Right renal cortex interstitium (tissue), 3 donors: ENCODE data around the gene C19orf25. TPM values are rescaled to one million over a fixed set of nuclear protein-coding genes. Genes with fewer than 3 reads are reported as not detected.

Experiments
- DNase-seq, 3 donors: peaks; one replicate each; pipeline ENCODE4 v3.0.0-alpha.2; 2013; ENCODE audit warnings: low read depth in 3 of 3, low spot score in 2 of 3
- polyA plus RNA-seq, 3 donors: library from polyadenylated mRNA; unstranded; fragments of 120-200 nt; gene quantifications; one replicate each; pipeline ENCODE4 v1.2.1, GENCODE V29; 2013; ENCODE audit not compliant: insufficient read length in 3 of 3

The C19orf25 gene
- polyA plus RNA-seq, 3 donors = 17.4 to 21.2 (median 18.5) TPM

GRCh38 chr19:1496714-1497577, 17.9 kb upstream of the C19orf25 start:
- DNase-seq = no peak

GRCh38 chr19:1495799-1496713, 17.0 kb upstream of the C19orf25 start:
- DNase-seq = no peak

- no peak for DNase-seq
Measured at GRCh38 chr19:1495051-1495798, 16.2 kb upstream of the C19orf25 start.

- DNase-seq = no peak
Measured at GRCh38 chr19:1494115-1494815, 15.2 kb upstream of the C19orf25 start.

GRCh38 chr19:1492474-1493006, 13.5 kb upstream of the C19orf25 start:
- DNase-seq = no peak

- no peak for DNase-seq
Measured at GRCh38 chr19:1491849-1492170, 12.8 kb upstream of the C19orf25 start.

GRCh38 chr19:1491114-1491848, 12.3 kb upstream of the C19orf25 start, which contains the start of gene REEP6:
Gene REEP6 (plus strand): TSS chr19:1491181. CDS start chr19:1491270, 89 bp downstream.
- no peak for DNase-seq

- peak; percentile 95 to 98 (median 97) for DNase-seq
Measured at GRCh38 chr19:1490311-1491113, 11.5 kb upstream of the C19orf25 start, which contains the start of gene PCSK4. Gene PCSK4 (minus strand): TSS chr19:1490350. CDS start chr19:1490346, 4 bp downstream.

- DNase-seq = no peak
Measured at GRCh38 chr19:1489463-1490310, 10.7 kb upstream of the C19orf25 start.

GRCh38 chr19:1488282-1488601, 9.2 kb upstream of the C19orf25 start:
- DNase-seq = no peak

GRCh38 chr19:1487576-1488281, 8.7 kb upstream of the C19orf25 start:
- no peak for DNase-seq

GRCh38 chr19:1486720-1487575, 7.9 kb upstream of the C19orf25 start:
- no peak for DNase-seq

- no peak for DNase-seq
Measured at GRCh38 chr19:1483979-1484428, 5.0 kb upstream of the C19orf25 start.

- DNase-seq = no peak
Measured at GRCh38 chr19:1483131-1483978, 4.3 kb upstream of the C19orf25 start.
